GM10248 (cell line): ENCODE measurements around the gene RPS26.
"Not testable (repeated sequence)": the region's sequence is repeated elsewhere in the genome, so short reads cannot be mapped to it uniquely, and the experiment has no call there.

Experiments
- CTCF ChIA-PET: fragments of 300-600 bp; sonication (Branson Sonifier 250); formaldehyde crosslinking; extraction: SDS; loops from one replicate; lab custom pipeline; 2021; ENCODE audit warnings: antibody characterized with exemption; lab: Yijun Ruan, JAX
- POLR2A ChIA-PET: fragments of 350-650 bp; sonication (Branson Sonifier 250); formaldehyde crosslinking; extraction: SDS; loops from one replicate; lab custom pipeline; 2020; ENCODE audit warnings: antibody characterized with exemption; lab: Yijun Ruan, JAX
- DNase-seq: peaks from one replicate; pipeline ENCODE4 v3.0.0; 2012; ENCODE audit errors: extremely low spot score
- CTCF ChIP-seq: IDR thresholded peaks from 2 replicates; pipeline ENCODE4 v1.5.1; 2012; ENCODE audit warnings: mild to moderate bottlenecking, low read depth; ENCODE audit errors: extremely low read depth, missing control alignments, control extremely low read depth

Gene RPS26

GRCh38 chr12:55997535-55997859 is 44.2 kb upstream of the RPS26 start:
- TF ChIP-seq CTCF, result no peak
- CTCF ChIA-PET, result interaction anchor here (0.7 to 6.8 kb wide), 25 partner anchors 13 to 438 kb away, joined by 3 to 140 read pairs (median 6); partner anchors contain the start of genes RAB5B and ZC3H10
- peak; percentile 31 for DNase-seq
- POLR2A ChIA-PET, result interaction anchor here (0.8 to 2.3 kb wide), 5 partner anchors 10 to 107 kb away, joined by 4 to 11 read pairs (median 5); partner anchors contain the start of genes PA2G4 and RAB5B

GRCh38 chr12:55999522-55999921 is 42.2 kb upstream of the RPS26 start:
- CTCF ChIA-PET, result interaction anchor here (1.1 to 6.8 kb wide), 4 partner anchors 10 to 26 kb away, joined by 3 to 114 read pairs (median 4); partner anchors contain the start of gene RAB5B
- POLR2A ChIA-PET, DNase-seq: not testable (repeated sequence)

GRCh38 chr12:55999999-56000540 is 41.6 kb upstream of the RPS26 start:
- CTCF ChIA-PET, result interaction anchor here (0.9 to 6.8 kb wide), 4 partner anchors 11 to 60 kb away, joined by 3 to 114 read pairs (median 4); partner anchors contain the start of gene RAB5B
- POLR2A ChIA-PET, DNase-seq: not testable (repeated sequence)

- no peak for DNase-seq
- ChIA-PET CTCF (no interaction called here), POLR2A (no interaction called here)
- TF ChIP-seq CTCF, result no peak
Observed at GRCh38 chr12:56001487-56002100, 40.1 kb upstream of the RPS26 start.

- POLR2A ChIA-PET, DNase-seq: not testable (repeated sequence)
- CTCF ChIA-PET, result interaction anchor here (0.9 to 1.7 kb wide), 2 partner anchors 31 to 264 kb away, joined by 3 to 4 read pairs; no protein-coding TSS in a partner anchor
Observed at GRCh38 chr12:56003376-56003775, 38.3 kb upstream of the RPS26 start.

- CTCF ChIA-PET, result interaction anchor here (1.4 to 13.2 kb wide), 3 partner anchors 7 to 31 kb away, joined by 4 to 114 read pairs (median 4); partner anchors contain the start of gene SUOX
- DNase-seq, result no peak
- POLR2A ChIA-PET, result no interaction called here
- TF ChIP-seq CTCF, result no peak
Observed at GRCh38 chr12:56004211-56004610, 37.5 kb upstream of the RPS26 start.

- ChIA-PET POLR2A (interaction anchor here (0.6 to 1.2 kb wide), 2 partner anchors 11 to 153 kb away, joined by 3 to 5 read pairs; partner anchors contain the start of gene SUOX), CTCF (interaction anchor here (2.2 to 13.2 kb wide), 3 partner anchors 11 to 39 kb away, joined by 7 to 114 read pairs (median 12); partner anchors contain the start of gene SUOX)
- DNase-seq, result peak; percentile 84
- no peak for TF ChIP-seq CTCF
Observed at GRCh38 chr12:56007564-56008559, 33.9 kb upstream of the RPS26 start.
